Measurements from ENCODE around the gene ZSWIM6. TPM values are rescaled to one million over a fixed set of nuclear protein-coding genes. Genes with fewer than 3 reads are reported as not detected.

Gene ZSWIM6
- total and polyA plus RNA-seq, 2 experiments from 2014 or later: 3.9 to 6.0 TPM

DNA sequence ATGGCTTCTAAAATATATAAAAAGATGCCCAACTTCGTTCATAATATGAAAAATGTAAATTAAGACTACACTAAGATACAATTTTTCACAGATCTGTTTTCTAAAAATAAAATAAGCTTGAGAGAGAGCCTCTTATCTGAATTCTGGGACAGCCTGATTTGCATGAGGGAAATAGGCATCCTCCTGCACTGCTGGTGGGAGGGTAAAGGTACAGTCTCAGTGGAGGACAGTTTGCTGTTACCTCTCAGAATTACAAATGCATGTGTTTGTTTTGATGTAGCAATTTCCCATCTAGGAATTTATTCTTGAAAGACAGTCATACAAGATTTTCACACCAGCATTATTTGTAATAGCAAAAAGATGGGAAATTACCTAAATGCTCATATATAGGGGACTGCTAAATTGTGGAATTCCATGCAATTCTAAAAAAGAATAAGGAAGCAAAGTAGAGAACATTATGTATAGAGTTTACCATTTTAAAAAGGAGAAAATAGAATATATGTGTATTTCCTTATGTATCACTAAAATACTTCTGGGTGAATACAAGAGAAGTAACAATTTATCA, 75.7 kb downstream of the ZSWIM6 start:
- no peaks in the 10 kb centered on the region for H3K9me3 Mint-ChIP-seq
- H3K4me3 Mint-ChIP-seq: peak overlapping the region; percentile 78
- peaks cover 28% of the 10 kb centered on the region for H3K79me2 ChIP-seq (replicated peaks; ENCODE audit: insufficient read depth)
- ATAC-seq (peak; percentile 8; the same call in 2 of the 3 replicates), DNase-seq (ENCODE audit: low spot score) (no peak)
- no peaks in the 10 kb centered on the region for H3K9me2 ChIP-seq (ENCODE audit: insufficient read depth)
- no peak overlapping the region for H2AFZ ChIP-seq
- peaks cover 46% of the 10 kb centered on the region for H3K4me1 ChIP-seq (ENCODE audit: insufficient read depth)
- H3K27ac Mint-ChIP-seq: peak overlapping the region; percentile 69
- H3K27ac ChIP-seq (ENCODE audit: low read depth): no peak overlapping the region; the same call in 1 of the 2 replicates
- no peaks in the 10 kb centered on the region for H3K36me3 Mint-ChIP-seq (ENCODE audit: low read depth)
- no peaks in the 10 kb centered on the region for H3K36me3 ChIP-seq (ENCODE audit: insufficient read depth)
- peaks cover 61% of the 10 kb centered on the region for H3K4me1 Mint-ChIP-seq
- peak overlapping the region; percentile 48 for H3K4me3 ChIP-seq
- H3K4me2 ChIP-seq: peak overlapping the region; percentile 78
- peaks cover 6% of the 10 kb centered on the region for H3K27me3 Mint-ChIP-seq (ENCODE audit: insufficient read depth, low read depth, poor library complexity)
- TF ChIP-seq, protein P1, sequence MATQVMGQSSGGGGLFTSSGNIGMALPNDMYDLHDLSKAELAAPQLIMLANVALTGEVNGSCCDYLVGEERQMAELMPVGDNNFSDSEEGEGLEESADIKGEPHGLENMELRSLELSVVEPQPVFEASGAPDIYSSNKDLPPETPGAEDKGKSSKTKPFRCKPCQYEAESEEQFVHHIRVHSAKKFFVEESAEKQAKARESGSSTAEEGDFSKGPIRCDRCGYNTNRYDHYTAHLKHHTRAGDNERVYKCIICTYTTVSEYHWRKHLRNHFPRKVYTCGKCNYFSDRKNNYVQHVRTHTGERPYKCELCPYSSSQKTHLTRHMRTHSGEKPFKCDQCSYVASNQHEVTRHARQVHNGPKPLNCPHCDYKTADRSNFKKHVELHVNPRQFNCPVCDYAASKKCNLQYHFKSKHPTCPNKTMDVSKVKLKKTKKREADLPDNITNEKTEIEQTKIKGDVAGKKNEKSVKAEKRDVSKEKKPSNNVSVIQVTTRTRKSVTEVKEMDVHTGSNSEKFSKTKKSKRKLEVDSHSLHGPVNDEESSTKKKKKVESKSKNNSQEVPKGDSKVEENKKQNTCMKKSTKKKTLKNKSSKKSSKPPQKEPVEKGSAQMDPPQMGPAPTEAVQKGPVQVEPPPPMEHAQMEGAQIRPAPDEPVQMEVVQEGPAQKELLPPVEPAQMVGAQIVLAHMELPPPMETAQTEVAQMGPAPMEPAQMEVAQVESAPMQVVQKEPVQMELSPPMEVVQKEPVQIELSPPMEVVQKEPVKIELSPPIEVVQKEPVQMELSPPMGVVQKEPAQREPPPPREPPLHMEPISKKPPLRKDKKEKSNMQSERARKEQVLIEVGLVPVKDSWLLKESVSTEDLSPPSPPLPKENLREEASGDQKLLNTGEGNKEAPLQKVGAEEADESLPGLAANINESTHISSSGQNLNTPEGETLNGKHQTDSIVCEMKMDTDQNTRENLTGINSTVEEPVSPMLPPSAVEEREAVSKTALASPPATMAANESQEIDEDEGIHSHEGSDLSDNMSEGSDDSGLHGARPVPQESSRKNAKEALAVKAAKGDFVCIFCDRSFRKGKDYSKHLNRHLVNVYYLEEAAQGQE (IDR thresholded peaks at IDR 0.05; ENCODE audit: unreplicated experiment): no peak
- TF ChIP-seq, protein P2, sequence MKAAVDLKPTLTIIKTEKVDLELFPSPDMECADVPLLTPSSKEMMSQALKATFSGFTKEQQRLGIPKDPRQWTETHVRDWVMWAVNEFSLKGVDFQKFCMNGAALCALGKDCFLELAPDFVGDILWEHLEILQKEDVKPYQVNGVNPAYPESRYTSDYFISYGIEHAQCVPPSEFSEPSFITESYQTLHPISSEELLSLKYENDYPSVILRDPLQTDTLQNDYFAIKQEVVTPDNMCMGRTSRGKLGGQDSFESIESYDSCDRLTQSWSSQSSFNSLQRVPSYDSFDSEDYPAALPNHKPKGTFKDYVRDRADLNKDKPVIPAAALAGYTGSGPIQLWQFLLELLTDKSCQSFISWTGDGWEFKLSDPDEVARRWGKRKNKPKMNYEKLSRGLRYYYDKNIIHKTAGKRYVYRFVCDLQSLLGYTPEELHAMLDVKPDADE (IDR thresholded peaks at IDR 0.05): no peak
- TF ChIP-seq STAT1 (IDR thresholded peaks at IDR 0.05; ENCODE audit: unreplicated experiment) (no peak), POLR2AphosphoS5 (IDR thresholded peaks at IDR 0.05; ENCODE audit: low read depth) (no peak), JUNB (IDR thresholded peaks at IDR 0.05; ENCODE audit: unreplicated experiment) (no peak), EZH2phosphoT487 (IDR thresholded peaks at IDR 0.05; ENCODE audit: unreplicated experiment) (no peak), ZNF114 (CRISPR knock-in tag; IDR thresholded peaks at IDR 0.05) (no peak), CREB1 (CRISPR knock-in tag; IDR thresholded peaks at IDR 0.05; ENCODE audit: low read depth) (no peak), NANOG (IDR thresholded peaks at IDR 0.05; ENCODE audit: borderline replicate concordance) (no peak)
- TF ChIP-seq, protein P3, sequence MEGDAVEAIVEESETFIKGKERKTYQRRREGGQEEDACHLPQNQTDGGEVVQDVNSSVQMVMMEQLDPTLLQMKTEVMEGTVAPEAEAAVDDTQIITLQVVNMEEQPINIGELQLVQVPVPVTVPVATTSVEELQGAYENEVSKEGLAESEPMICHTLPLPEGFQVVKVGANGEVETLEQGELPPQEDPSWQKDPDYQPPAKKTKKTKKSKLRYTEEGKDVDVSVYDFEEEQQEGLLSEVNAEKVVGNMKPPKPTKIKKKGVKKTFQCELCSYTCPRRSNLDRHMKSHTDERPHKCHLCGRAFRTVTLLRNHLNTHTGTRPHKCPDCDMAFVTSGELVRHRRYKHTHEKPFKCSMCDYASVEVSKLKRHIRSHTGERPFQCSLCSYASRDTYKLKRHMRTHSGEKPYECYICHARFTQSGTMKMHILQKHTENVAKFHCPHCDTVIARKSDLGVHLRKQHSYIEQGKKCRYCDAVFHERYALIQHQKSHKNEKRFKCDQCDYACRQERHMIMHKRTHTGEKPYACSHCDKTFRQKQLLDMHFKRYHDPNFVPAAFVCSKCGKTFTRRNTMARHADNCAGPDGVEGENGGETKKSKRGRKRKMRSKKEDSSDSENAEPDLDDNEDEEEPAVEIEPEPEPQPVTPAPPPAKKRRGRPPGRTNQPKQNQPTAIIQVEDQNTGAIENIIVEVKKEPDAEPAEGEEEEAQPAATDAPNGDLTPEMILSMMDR (conservative IDR thresholded peaks at IDR 0.05; ENCODE audit: low read depth in 2 of 2): no peak
- TF ChIP-seq, protein P4, sequence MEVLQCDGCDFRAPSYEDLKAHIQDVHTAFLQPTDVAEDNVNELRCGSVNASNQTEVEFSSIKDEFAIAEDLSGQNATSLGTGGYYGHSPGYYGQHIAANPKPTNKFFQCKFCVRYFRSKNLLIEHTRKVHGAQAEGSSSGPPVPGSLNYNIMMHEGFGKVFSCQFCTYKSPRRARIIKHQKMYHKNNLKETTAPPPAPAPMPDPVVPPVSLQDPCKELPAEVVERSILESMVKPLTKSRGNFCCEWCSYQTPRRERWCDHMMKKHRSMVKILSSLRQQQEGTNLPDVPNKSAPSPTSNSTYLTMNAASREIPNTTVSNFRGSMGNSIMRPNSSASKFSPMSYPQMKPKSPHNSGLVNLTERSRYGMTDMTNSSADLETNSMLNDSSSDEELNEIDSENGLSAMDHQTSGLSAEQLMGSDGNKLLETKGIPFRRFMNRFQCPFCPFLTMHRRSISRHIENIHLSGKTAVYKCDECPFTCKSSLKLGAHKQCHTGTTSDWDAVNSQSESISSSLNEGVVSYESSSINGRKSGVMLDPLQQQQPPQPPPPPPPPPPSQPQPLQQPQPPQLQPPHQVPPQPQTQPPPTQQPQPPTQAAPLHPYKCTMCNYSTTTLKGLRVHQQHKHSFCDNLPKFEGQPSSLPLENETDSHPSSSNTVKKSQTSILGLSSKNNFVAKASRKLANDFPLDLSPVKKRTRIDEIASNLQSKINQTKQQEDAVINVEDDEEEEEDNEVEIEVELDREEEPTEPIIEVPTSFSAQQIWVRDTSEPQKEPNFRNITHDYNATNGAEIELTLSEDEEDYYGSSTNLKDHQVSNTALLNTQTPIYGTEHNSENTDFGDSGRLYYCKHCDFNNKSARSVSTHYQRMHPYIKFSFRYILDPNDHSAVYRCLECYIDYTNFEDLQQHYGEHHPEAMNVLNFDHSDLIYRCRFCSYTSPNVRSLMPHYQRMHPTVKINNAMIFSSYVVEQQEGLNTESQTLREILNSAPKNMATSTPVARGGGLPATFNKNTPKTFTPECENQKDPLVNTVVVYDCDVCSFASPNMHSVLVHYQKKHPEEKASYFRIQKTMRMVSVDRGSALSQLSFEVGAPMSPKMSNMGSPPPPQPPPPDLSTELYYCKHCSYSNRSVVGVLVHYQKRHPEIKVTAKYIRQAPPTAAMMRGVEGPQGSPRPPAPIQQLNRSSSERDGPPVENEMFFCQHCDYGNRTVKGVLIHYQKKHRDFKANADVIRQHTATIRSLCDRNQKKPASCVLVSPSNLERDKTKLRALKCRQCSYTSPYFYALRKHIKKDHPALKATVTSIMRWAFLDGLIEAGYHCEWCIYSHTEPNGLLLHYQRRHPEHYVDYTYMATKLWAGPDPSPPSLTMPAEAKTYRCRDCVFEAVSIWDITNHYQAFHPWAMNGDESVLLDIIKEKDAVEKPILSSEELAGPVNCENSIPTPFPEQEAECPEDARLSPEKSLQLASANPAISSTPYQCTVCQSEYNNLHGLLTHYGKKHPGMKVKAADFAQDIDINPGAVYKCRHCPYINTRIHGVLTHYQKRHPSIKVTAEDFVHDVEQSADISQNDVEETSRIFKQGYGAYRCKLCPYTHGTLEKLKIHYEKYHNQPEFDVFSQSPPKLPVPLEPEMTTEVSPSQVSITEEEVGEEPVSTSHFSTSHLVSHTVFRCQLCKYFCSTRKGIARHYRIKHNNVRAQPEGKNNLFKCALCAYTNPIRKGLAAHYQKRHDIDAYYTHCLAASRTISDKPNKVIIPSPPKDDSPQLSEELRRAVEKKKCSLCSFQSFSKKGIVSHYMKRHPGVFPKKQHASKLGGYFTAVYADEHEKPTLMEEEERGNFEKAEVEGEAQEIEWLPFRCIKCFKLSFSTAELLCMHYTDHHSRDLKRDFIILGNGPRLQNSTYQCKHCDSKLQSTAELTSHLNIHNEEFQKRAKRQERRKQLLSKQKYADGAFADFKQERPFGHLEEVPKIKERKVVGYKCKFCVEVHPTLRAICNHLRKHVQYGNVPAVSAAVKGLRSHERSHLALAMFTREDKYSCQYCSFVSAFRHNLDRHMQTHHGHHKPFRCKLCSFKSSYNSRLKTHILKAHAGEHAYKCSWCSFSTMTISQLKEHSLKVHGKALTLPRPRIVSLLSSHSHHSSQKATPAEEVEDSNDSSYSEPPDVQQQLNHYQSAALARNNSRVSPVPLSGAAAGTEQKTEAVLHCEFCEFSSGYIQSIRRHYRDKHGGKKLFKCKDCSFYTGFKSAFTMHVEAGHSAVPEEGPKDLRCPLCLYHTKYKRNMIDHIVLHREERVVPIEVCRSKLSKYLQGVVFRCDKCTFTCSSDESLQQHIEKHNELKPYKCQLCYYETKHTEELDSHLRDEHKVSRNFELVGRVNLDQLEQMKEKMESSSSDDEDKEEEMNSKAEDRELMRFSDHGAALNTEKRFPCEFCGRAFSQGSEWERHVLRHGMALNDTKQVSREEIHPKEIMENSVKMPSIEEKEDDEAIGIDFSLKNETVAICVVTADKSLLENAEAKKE (CRISPR knock-in tag; IDR thresholded peaks at IDR 0.05): no peak
- H3K27me3 ChIP-seq (ENCODE audit: insufficient read depth): no peaks in the 10 kb centered on the region
- H3F3A ChIP-seq (replicated peaks; ENCODE audit: low read depth): no peaks in the 10 kb centered on the region
- H4K20me1 ChIP-seq (replicated peaks; ENCODE audit: insufficient read depth): no peaks in the 10 kb centered on the region

Data from GM23338 (cell line).